Measurements from ENCODE around the gene CCDC195.

DNA sequence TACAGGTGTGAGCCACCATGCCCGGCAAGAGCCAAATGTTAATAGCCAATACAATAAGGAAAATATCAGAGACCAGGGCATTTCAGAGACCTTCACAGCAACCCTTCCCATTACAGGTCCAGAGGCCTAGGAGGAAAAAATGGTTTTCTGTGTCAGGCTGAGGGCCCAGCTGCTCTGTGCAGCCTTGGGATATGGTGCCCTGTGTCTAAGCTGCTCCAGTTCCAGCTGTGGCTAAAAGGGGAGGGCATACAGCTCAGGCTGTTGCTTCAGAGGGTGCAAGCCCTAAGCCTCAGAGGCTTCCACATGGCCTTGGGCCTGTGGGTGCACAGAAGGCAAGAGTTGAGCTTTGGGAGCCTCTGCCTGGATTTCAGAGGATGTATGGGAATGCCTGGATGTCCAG is 20.1 kb upstream of the CCDC195 start:
- TF ChIP-seq, protein P1, sequence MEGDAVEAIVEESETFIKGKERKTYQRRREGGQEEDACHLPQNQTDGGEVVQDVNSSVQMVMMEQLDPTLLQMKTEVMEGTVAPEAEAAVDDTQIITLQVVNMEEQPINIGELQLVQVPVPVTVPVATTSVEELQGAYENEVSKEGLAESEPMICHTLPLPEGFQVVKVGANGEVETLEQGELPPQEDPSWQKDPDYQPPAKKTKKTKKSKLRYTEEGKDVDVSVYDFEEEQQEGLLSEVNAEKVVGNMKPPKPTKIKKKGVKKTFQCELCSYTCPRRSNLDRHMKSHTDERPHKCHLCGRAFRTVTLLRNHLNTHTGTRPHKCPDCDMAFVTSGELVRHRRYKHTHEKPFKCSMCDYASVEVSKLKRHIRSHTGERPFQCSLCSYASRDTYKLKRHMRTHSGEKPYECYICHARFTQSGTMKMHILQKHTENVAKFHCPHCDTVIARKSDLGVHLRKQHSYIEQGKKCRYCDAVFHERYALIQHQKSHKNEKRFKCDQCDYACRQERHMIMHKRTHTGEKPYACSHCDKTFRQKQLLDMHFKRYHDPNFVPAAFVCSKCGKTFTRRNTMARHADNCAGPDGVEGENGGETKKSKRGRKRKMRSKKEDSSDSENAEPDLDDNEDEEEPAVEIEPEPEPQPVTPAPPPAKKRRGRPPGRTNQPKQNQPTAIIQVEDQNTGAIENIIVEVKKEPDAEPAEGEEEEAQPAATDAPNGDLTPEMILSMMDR (IDR thresholded peaks at IDR 0.05; ENCODE audit: low read depth, low read length), result no peak
- TF ChIP-seq, protein P2, sequence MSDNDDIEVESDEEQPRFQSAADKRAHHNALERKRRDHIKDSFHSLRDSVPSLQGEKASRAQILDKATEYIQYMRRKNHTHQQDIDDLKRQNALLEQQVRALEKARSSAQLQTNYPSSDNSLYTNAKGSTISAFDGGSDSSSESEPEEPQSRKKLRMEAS (IDR thresholded peaks at IDR 0.05; ENCODE audit: low read depth, low read length), result no peak

Measured in NB4 (cell line).